Measurements from ENCODE around the gene CHRDL2.

DNA sequence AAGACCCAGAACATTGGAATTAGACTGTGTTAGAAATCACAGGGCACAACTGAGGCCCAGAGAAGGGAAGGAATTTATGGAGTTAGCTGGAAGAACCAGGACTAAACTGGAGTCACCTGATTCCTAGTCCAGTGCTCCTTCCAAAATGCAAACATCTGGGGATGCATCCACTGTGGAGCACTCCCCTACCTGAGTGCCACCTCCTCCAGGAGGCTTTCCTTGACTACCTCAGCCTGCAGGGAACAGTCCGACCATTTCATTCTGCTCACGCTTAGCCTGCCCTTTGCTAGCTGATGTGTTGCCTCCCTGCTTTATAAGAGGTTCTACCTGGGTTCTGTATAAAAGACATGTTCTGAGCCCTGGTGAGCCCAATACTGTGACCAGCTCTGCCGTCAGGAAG, 24.0 kb downstream of the CHRDL2 start:
- TF ChIP-seq EZH2 (IDR thresholded peaks at IDR 0.05; ENCODE audit: insufficient read depth, poor library complexity, severe bottlenecking) (no peak), EZH2phosphoT487 (IDR thresholded peaks at IDR 0.05; ENCODE audit: insufficient read depth, low read depth) (no peak)

All from GM23248 (cell line).